Spleen (tissue), 11 donors: ENCODE data around the gene CDH9. TPM values are rescaled to one million over a fixed set of nuclear protein-coding genes. Genes with fewer than 3 reads are reported as not detected.

Experiments used
- DNase-seq: peaks from one replicate; pipeline ENCODE4 v3.0.0-alpha.2; 2020
- H3K27ac ChIP-seq, 8 donors: fragments of 200-600 bp; sonication (generic) in 7 of 8; 1 replicate in 4 of 8; 2 replicates in 4 of 8; pipeline versions ENCODE4 v1.5.0 to v1.8.0; 2016 to 2021; ENCODE audit warnings: inconsistent platforms in 4 of 8, mild to moderate bottlenecking in 4 of 8, moderate library complexity in 1 of 8
- H3K27me3 ChIP-seq, 7 donors: fragments of 200-600 bp; sonication (generic) in 6 of 7; replicated peaks in 1 of 7; 1 replicate in 4 of 7; 2 replicates in 3 of 7; pipeline versions ENCODE4 v1.5.0 to v1.8.0; 2016 to 2021; ENCODE audit warnings: inconsistent platforms in 3 of 7, mild to moderate bottlenecking in 1 of 7
- H3K36me3 ChIP-seq, 6 donors: fragments of 200-600 bp; sonication (generic) in 5 of 6; 1 replicate in 4 of 6; 2 replicates in 2 of 6; pipeline versions ENCODE4 v1.5.0 to v1.8.0; 2016 to 2021; ENCODE audit warnings: inconsistent platforms in 2 of 6
- H3K4me1 ChIP-seq, 6 donors: fragments of 200-600 bp; sonication (generic) in 5 of 6; 1 replicate in 3 of 6; 2 replicates in 3 of 6; pipeline versions ENCODE4 v1.5.0 to v1.8.0; 2016 to 2021; ENCODE audit warnings: inconsistent platforms in 3 of 6
- H3K4me3 ChIP-seq, 8 donors: fragments of 200-600 bp; sonication (generic) in 7 of 8; 1 replicate in 4 of 8; 2 replicates in 4 of 8; pipeline versions ENCODE4 v1.5.0 to v1.8.0; 2016 to 2021; ENCODE audit warnings: inconsistent platforms in 4 of 8, mild to moderate bottlenecking in 4 of 8, moderate library complexity in 2 of 8
- H3K9me3 ChIP-seq, 8 donors: fragments of 200-600 bp; sonication (generic) in 7 of 8; 1 replicate in 4 of 8; 2 replicates in 4 of 8; pipeline versions ENCODE4 v1.5.0 to v1.8.0; 2016 to 2021; ENCODE audit warnings: inconsistent platforms in 4 of 8
- CTCF ChIP-seq, 11 experiments: fragments of 200-600 bp in 7 of 11; fragments of 450-650 bp in 4 of 11; sonication (generic) in 4 of 11; IDR thresholded peaks in 8 of 11; conservative IDR thresholded peaks in 3 of 11; 1 replicate in 7 of 11; 2 replicates in 4 of 11; pipeline versions ENCODE4 v1.4.0 to v1.8.0; 2016 to 2021; ENCODE audit warnings: antibody characterized with exemption in 11 of 11, inconsistent platforms in 4 of 11, mild to moderate bottlenecking in 1 of 11
- POLR2A ChIP-seq, 3 donors: fragments of 450-650 bp; IDR thresholded peaks; one replicate each; pipeline ENCODE4 v1.5.1; 2017; ENCODE audit warnings: antibody characterized with exemption in 3 of 3, mild to moderate bottlenecking in 1 of 3
- POLR2AphosphoS5 ChIP-seq, 3 donors: sonication (generic); formaldehyde crosslinking; IDR thresholded peaks; one replicate each; pipeline ENCODE4 v1.5.1; 2017; ENCODE audit warnings: antibody characterized with exemption in 3 of 3
- WGBS, 5 donors: extraction: QIAGEN DNeasy Blood & Tissue Kit in 3 of 5; methylation state at CpG; one replicate each; pipeline versions ENCODE4 v1.1.5 to v1.1.7; 2013 to 2018; 5-methylcytosine and 5-hydroxymethylcytosine counted together
- intact Hi-C: fragments of 100-400 bp; cut with DNase I; formaldehyde crosslinking; loops from one replicate; pipeline ENCODE4 v1.15.0; 2023; ENCODE audit warnings: low total_unique reads
- polyA plus RNA-seq, 3 donors: library from polyadenylated mRNA; stranded (reverse); fragments of 200-250 nt; gene quantifications; one replicate each; pipeline ENCODE4 v1.2.1, GENCODE V29; 2013
- total RNA-seq, 7 donors: library from RNA; depleted of rRNA in 3 of 7; stranded (reverse); fragments of >200 nt in 3 of 7; fragmentation: NEBNext Ultra II Directional in 4 of 7; extraction: Animal tissue kit (Norgen Biotek cat#: 25700) in 4 of 7; gene quantifications; one replicate each; pipeline versions ENCODE4 v1.1.0 to v1.2.1, GENCODE V29; 2016 to 2021
- donor health status: healthy with polysubstance abuse.
- donor health status: DM: no; HTN: no; CAD: no; lungs with moderate emphysema.
- donor health status: DM: no; HTN: no; CAD: no.
- donor health status: Bipolar disorder and iron deficiency.
- donor health status: healthy.
- donor health status: DM: no; HTN: no; CAD: no.
- donor health status: DM: yes; HTN: yes; CAD: no.

Gene CDH9
- total and polyA plus RNA-seq, 10 donors, result not detected

- no peak for DNase-seq
- intact Hi-C loops, result no loop called here
- Histone ChIP-seq H3K27me3 (no peaks in the 10 kb centered on the region), H3K4me3 (no peak overlapping the region), H3K9me3 (peaks cover 0 to 15% (median 1%) of the 10 kb centered on the region in 8 donors), H3K36me3 (no peaks in the 10 kb centered on the region), H3K4me1 (no peaks in the 10 kb centered on the region), H3K27ac (no peak overlapping the region)
- 17 to 32% (median 27%) methylated on average over 2 of the region's 2 CpGs for WGBS, 5 donors
- TF ChIP-seq POLR2A (IDR thresholded peaks at IDR 0.05) (no peak), CTCF (IDR thresholded peaks at IDR 0.05 in 8 of 11, conservative IDR thresholded peaks at IDR 0.05 in 3 of 11) (no peak), POLR2AphosphoS5 (IDR thresholded peaks at IDR 0.05) (no peak)
These were observed 24.1 kb upstream of the CDH9 start for GRCh38 chr5:27062451-27062850.

- Histone ChIP-seq H3K36me3 (no peaks in the 10 kb centered on the region), H3K27me3 (no peaks in the 10 kb centered on the region), H3K27ac (no peak overlapping the region), H3K4me1 (no peaks in the 10 kb centered on the region), H3K9me3 (peaks cover 0 to 5% (median 0%) of the 10 kb centered on the region in 8 donors), H3K4me3 (no peak overlapping the region)
- intact Hi-C loops, result no loop called here
- no peak for TF ChIP-seq CTCF (IDR thresholded peaks at IDR 0.05 in 8 of 11, conservative IDR thresholded peaks at IDR 0.05 in 3 of 11)
- TF ChIP-seq POLR2AphosphoS5 (IDR thresholded peaks at IDR 0.05), result no peak
- TF ChIP-seq POLR2A (IDR thresholded peaks at IDR 0.05), result no peak
- no peak for DNase-seq
These were observed 10.1 kb upstream of the CDH9 start for GRCh38 chr5:27048510-27048909.

GRCh38 chr5:27041372-27041771 lies 3.0 kb upstream of the CDH9 start:
- TF ChIP-seq POLR2A (IDR thresholded peaks at IDR 0.05) (no peak), CTCF (IDR thresholded peaks at IDR 0.05 in 8 of 11, conservative IDR thresholded peaks at IDR 0.05 in 3 of 11) (no peak), POLR2AphosphoS5 (IDR thresholded peaks at IDR 0.05) (no peak)
- H3K36me3 ChIP-seq, result no peaks in the 10 kb centered on the region
- 93 to 100% (median 94%) methylated on average over 1 of the region's 1 CpG for WGBS, 5 donors
- H3K4me1 ChIP-seq, result no peaks in the 10 kb centered on the region
- DNase-seq, result no peak
- H3K27me3 ChIP-seq, result no peaks in the 10 kb centered on the region
- H3K27ac ChIP-seq, result no peak overlapping the region
- H3K4me3 ChIP-seq, result no peak overlapping the region
- H3K9me3 ChIP-seq, result no peaks in the 10 kb centered on the region
- intact Hi-C loops, result no loop called here

- WGBS, 5 donors, result 63 to 74% (median 71%) methylated on average over 1 of the region's 1 CpG
- no peak overlapping the region for H3K4me3 ChIP-seq
- TF ChIP-seq POLR2AphosphoS5 (IDR thresholded peaks at IDR 0.05) (no peak), CTCF (IDR thresholded peaks at IDR 0.05 in 8 of 11, conservative IDR thresholded peaks at IDR 0.05 in 3 of 11) (no peak), POLR2A (IDR thresholded peaks at IDR 0.05) (no peak)
- H3K27ac ChIP-seq, result no peak overlapping the region
- DNase-seq, result no peak
- no peaks in the 10 kb centered on the region for H3K36me3 ChIP-seq
- intact Hi-C loops, result no loop called here
- no peaks in the 10 kb centered on the region for H3K4me1 ChIP-seq
- no peaks in the 10 kb centered on the region for H3K27me3 ChIP-seq
- H3K9me3 ChIP-seq, result no peaks in the 10 kb centered on the region
These were observed 3.8 kb downstream of the CDH9 start for GRCh38 chr5:27034565-27034964.
